ENCODE measurements around the gene OR2A2.

OR2A2 gene

DNA sequence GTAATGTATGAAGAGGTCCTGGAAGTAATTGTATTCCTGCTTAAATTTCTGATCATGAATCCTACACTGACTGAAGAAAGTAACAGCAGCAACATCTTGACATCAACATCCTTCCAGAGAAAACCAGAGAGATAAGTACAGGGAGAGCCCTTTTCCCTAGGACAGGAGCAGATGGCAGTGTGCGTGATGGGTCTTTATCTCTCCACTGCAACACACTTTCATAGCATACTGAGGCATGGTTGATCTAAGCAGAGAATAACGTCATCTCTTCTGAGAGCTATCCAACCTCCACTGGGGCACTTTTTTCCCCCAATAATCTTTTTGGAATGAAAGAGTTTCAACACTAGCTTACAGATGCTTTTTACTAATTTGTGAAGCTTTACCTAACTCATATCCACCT is 39.4 kb upstream of the OR2A2 start:
- H3F3A ChIP-seq (ENCODE audit: insufficient read depth) = no peaks in the 10 kb centered on the region
- no peaks in the 10 kb centered on the region for H3K9me2 ChIP-seq (replicated peaks; ENCODE audit: insufficient read depth, low read length)
- no peaks in the 10 kb centered on the region for H3K79me2 ChIP-seq (ENCODE audit: insufficient read depth, low read length)
- TF ChIP-seq EZH2phosphoT487 (conservative IDR thresholded peaks at IDR 0.05; ENCODE audit: low read length) = no peak
- TF ChIP-seq, protein P1, sequence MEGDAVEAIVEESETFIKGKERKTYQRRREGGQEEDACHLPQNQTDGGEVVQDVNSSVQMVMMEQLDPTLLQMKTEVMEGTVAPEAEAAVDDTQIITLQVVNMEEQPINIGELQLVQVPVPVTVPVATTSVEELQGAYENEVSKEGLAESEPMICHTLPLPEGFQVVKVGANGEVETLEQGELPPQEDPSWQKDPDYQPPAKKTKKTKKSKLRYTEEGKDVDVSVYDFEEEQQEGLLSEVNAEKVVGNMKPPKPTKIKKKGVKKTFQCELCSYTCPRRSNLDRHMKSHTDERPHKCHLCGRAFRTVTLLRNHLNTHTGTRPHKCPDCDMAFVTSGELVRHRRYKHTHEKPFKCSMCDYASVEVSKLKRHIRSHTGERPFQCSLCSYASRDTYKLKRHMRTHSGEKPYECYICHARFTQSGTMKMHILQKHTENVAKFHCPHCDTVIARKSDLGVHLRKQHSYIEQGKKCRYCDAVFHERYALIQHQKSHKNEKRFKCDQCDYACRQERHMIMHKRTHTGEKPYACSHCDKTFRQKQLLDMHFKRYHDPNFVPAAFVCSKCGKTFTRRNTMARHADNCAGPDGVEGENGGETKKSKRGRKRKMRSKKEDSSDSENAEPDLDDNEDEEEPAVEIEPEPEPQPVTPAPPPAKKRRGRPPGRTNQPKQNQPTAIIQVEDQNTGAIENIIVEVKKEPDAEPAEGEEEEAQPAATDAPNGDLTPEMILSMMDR (IDR thresholded peaks at IDR 0.05; ENCODE audit: insufficient read depth, low read length, poor library complexity, severe bottlenecking) = no peak
- no peak overlapping the region for H2AFZ ChIP-seq (ENCODE audit: low read depth, low read length, severe bottlenecking)
- H3K9ac ChIP-seq (ENCODE audit: low read length) = no peak overlapping the region
- no peak overlapping the region for H3K4me3 ChIP-seq (ENCODE audit: insufficient read depth, low read length, poor library complexity, severe bottlenecking)
- no peak overlapping the region for H3K4me2 ChIP-seq (ENCODE audit: low read depth, low read length, poor library complexity, severe bottlenecking)
- H4K20me1 ChIP-seq (ENCODE audit: low read depth, low read length) = no peaks in the 10 kb centered on the region
- H3K27ac ChIP-seq (ENCODE audit: low read depth, low read length) = no peak overlapping the region
- H3K36me3 ChIP-seq (ENCODE audit: low read length) = no peaks in the 10 kb centered on the region
- H3K27me3 ChIP-seq (ENCODE audit: low read length) = no peaks in the 10 kb centered on the region
- H3K9me3 ChIP-seq (ENCODE audit: insufficient read depth, low read length) = no peaks in the 10 kb centered on the region

DNA sequence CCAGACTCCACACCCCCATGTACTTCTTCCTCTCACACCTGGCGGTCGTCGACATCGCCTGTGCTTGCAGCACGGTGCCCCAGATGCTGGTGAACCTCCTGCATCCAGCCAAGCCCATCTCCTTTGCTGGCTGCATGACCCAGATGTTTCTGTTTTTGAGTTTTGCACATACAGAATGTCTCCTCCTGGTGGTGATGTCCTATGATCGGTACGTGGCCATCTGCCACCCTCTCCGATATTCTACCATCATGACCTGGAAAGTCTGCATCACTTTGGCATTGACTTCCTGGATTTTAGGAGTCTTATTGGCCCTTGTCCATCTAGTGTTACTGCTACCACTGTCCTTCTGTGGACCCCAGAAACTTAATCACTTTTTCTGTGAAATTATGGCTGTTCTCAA is 35.0 kb upstream of the OR2A2 start:
- no peak overlapping the region for H3K9ac ChIP-seq (ENCODE audit: low read length)
- H3K4me2 ChIP-seq (ENCODE audit: low read depth, low read length, poor library complexity, severe bottlenecking) = no peak overlapping the region
- no peaks in the 10 kb centered on the region for H3F3A ChIP-seq (ENCODE audit: insufficient read depth)
- no peak overlapping the region for H2AFZ ChIP-seq (ENCODE audit: low read depth, low read length, severe bottlenecking)
- H3K36me3 ChIP-seq (ENCODE audit: low read length) = no peaks in the 10 kb centered on the region
- H3K79me2 ChIP-seq (ENCODE audit: insufficient read depth, low read length) = no peaks in the 10 kb centered on the region
- no peaks in the 10 kb centered on the region for H4K20me1 ChIP-seq (ENCODE audit: low read depth, low read length)
- H3K4me3 ChIP-seq (ENCODE audit: insufficient read depth, low read length, poor library complexity, severe bottlenecking) = no peak overlapping the region
- no peaks in the 10 kb centered on the region for H3K9me3 ChIP-seq (ENCODE audit: insufficient read depth, low read length)
- no peak overlapping the region for H3K27ac ChIP-seq (ENCODE audit: low read depth, low read length)
- TF ChIP-seq EZH2phosphoT487 (conservative IDR thresholded peaks at IDR 0.05; ENCODE audit: low read length) = no peak
- H3K27me3 ChIP-seq (ENCODE audit: low read length) = no peaks in the 10 kb centered on the region
- H3K9me2 ChIP-seq (replicated peaks; ENCODE audit: insufficient read depth, low read length) = no peaks in the 10 kb centered on the region

GRCh38 chr7:144085978-144086377 is 23.4 kb upstream of the OR2A2 start, which contains the start of gene OR2A12:
OR2A12 (plus strand) TSS chr7:144086278; CDS start chr7:144095108, 8,830 bp downstream.
- H3K9me2 ChIP-seq (replicated peaks; ENCODE audit: insufficient read depth, low read length) = no peaks in the 10 kb centered on the region
- TF ChIP-seq EZH2phosphoT487 (conservative IDR thresholded peaks at IDR 0.05; ENCODE audit: low read length) = no peak
- TF ChIP-seq, protein P1 (IDR thresholded peaks at IDR 0.05; ENCODE audit: insufficient read depth, low read length, poor library complexity, severe bottlenecking) = no peak
- H2AFZ ChIP-seq (ENCODE audit: low read depth, low read length, severe bottlenecking) = no peak within 1 kb of the TSS
- no peak within 1 kb of the TSS for H3K27ac ChIP-seq (ENCODE audit: low read depth, low read length)
- H3K9ac ChIP-seq (ENCODE audit: low read length) = no peak within 1 kb of the TSS
- no peaks in the 10 kb centered on the region for H3K79me2 ChIP-seq (ENCODE audit: insufficient read depth, low read length)
- no peaks in the 10 kb centered on the region for H3K36me3 ChIP-seq (ENCODE audit: low read length)
- no peak within 1 kb of the TSS for H3K4me2 ChIP-seq (ENCODE audit: low read depth, low read length, poor library complexity, severe bottlenecking)
- no peaks in the 10 kb centered on the region for H3F3A ChIP-seq (ENCODE audit: insufficient read depth)
- H3K9me3 ChIP-seq (ENCODE audit: insufficient read depth, low read length) = 0 out of 2 replicates have a peak, but pooled peaks cover 4% of the 10 kb centered on the region
- no peaks in the 10 kb centered on the region for H3K27me3 ChIP-seq (ENCODE audit: low read length)
- no peaks in the 10 kb centered on the region for H4K20me1 ChIP-seq (ENCODE audit: low read depth, low read length)
- no peak within 1 kb of the TSS for H3K4me3 ChIP-seq (ENCODE audit: insufficient read depth, low read length, poor library complexity, severe bottlenecking)

GRCh38 chr7:144086730-144087129 is 22.7 kb upstream of the OR2A2 start:
- Histone ChIP-seq H4K20me1 (ENCODE audit: low read depth, low read length) (no peaks in the 10 kb centered on the region), H3K9ac (ENCODE audit: low read length) (no peak overlapping the region), H3K36me3 (ENCODE audit: low read length) (no peaks in the 10 kb centered on the region), H3K4me3 (ENCODE audit: insufficient read depth, low read length, poor library complexity, severe bottlenecking) (no peak overlapping the region), H3K9me3 (ENCODE audit: insufficient read depth, low read length) (0 out of 2 replicates have a peak, but pooled peaks cover 4% of the 10 kb centered on the region), H3F3A (ENCODE audit: insufficient read depth) (no peaks in the 10 kb centered on the region), H3K4me2 (ENCODE audit: low read depth, low read length, poor library complexity, severe bottlenecking) (no peak overlapping the region), H3K27me3 (ENCODE audit: low read length) (no peaks in the 10 kb centered on the region), H3K79me2 (ENCODE audit: insufficient read depth, low read length) (no peaks in the 10 kb centered on the region), H2AFZ (ENCODE audit: low read depth, low read length, severe bottlenecking) (no peak overlapping the region), H3K27ac (ENCODE audit: low read depth, low read length) (no peak overlapping the region), H3K9me2 (replicated peaks; ENCODE audit: insufficient read depth, low read length) (no peaks in the 10 kb centered on the region)
- TF ChIP-seq, protein P1 (IDR thresholded peaks at IDR 0.05; ENCODE audit: insufficient read depth, low read length, poor library complexity, severe bottlenecking) = no peak
- TF ChIP-seq EZH2phosphoT487 (conservative IDR thresholded peaks at IDR 0.05; ENCODE audit: low read length) = no peak

Data from SU-DHL-6 (cell line).